GM18519 (cell line): ENCODE measurements around the gene MATK.

Experiments used
- ATAC-seq: cut with Tn5 transposase; IDR thresholded peaks from one replicate; pipeline ENCODE4 v1.9.1; 2021; ENCODE audit warnings: mild to moderate bottlenecking, moderate library complexity; ENCODE audit not compliant: unreplicated experiment, low FRiP score

The MATK gene

GRCh38 chr19:3785938-3786824 lies at the start of gene MATK:
TSS of gene MATK (minus strand) at chr19:3786381. CDS start at chr19:3785135, 1,246 bp downstream.
- ATAC-seq = no peak

- no peak for ATAC-seq
Observed at GRCh38 chr19:3835055-3835435, 48.9 kb upstream of the MATK start.

GRCh38 chr19:3834349-3835054 lies 48.3 kb upstream of the MATK start:
- ATAC-seq = no peak

- no peak for ATAC-seq
Observed at GRCh38 chr19:3833578-3834348, 47.6 kb upstream of the MATK start.

- ATAC-seq = no peak
Observed at GRCh38 chr19:3832001-3832400, 45.8 kb upstream of the MATK start.

- no peak for ATAC-seq
Observed at GRCh38 chr19:3831601-3832000, 45.4 kb upstream of the MATK start.

- ATAC-seq = no peak
Observed at GRCh38 chr19:3830621-3831589, 44.7 kb upstream of the MATK start.

GRCh38 chr19:3827306-3827705 lies 41.1 kb upstream of the MATK start:
- ATAC-seq = no peak

- no peak for ATAC-seq
Observed at GRCh38 chr19:3826163-3826562, 40.0 kb upstream of the MATK start.

GRCh38 chr19:3825286-3825956 lies 39.2 kb upstream of the MATK start:
- no peak for ATAC-seq

GRCh38 chr19:3823350-3823713 lies 37.2 kb upstream of the MATK start:
- ATAC-seq = no peak

GRCh38 chr19:3822683-3823349 lies 36.6 kb upstream of the MATK start:
- ATAC-seq = no peak

GRCh38 chr19:3821857-3822364 lies 35.7 kb upstream of the MATK start:
- no peak for ATAC-seq

- no peak for ATAC-seq
Observed at GRCh38 chr19:3821156-3821555, 35.0 kb upstream of the MATK start.

- ATAC-seq = no peak
Observed at GRCh38 chr19:3819989-3820388, 33.8 kb upstream of the MATK start.

- no peak for ATAC-seq
Observed at GRCh38 chr19:3818918-3819317, 32.7 kb upstream of the MATK start.

- no peak for ATAC-seq
Observed at GRCh38 chr19:3818466-3818865, 32.3 kb upstream of the MATK start.

GRCh38 chr19:3817761-3818160 lies 31.6 kb upstream of the MATK start:
- ATAC-seq = no peak
